HG03565 (cell line): ENCODE data around the gene FYTTD1.

ENCODE experiments used
- ATAC-seq: cut with Tn5 transposase; IDR thresholded peaks from one replicate; pipeline ENCODE4 v1.9.1; 2021; ENCODE audit warnings: mild to moderate bottlenecking, moderate library complexity; ENCODE audit not compliant: unreplicated experiment

The FYTTD1 gene

GRCh38 chr3:197833930-197834715 lies 84.4 kb downstream of the FYTTD1 start:
- ATAC-seq, result no peak

- no peak for ATAC-seq
These were observed 85.8 kb downstream of the FYTTD1 start for GRCh38 chr3:197835509-197835908.

GRCh38 chr3:197836244-197836643 lies 86.6 kb downstream of the FYTTD1 start:
- no peak for ATAC-seq
